ENCODE measurements around the gene TIAM1.

Gene TIAM1

GRCh38 chr21:31329456-31330143 is 14.5 kb downstream of the TIAM1 start:
- DNase-seq: no peak

- no peak for DNase-seq
Observed at GRCh38 chr21:31326522-31327242, 17.4 kb downstream of the TIAM1 start.

- DNase-seq: no peak
Observed at GRCh38 chr21:31318971-31319370, 25.1 kb downstream of the TIAM1 start.

GRCh38 chr21:31317688-31318087 is 26.4 kb downstream of the TIAM1 start:
- DNase-seq: no peak

GRCh38 chr21:31316488-31317169 is 27.4 kb downstream of the TIAM1 start:
- DNase-seq: no peak

- no peak for DNase-seq
Observed at GRCh38 chr21:31316072-31316471, 28.0 kb downstream of the TIAM1 start.

GRCh38 chr21:31310750-31311149 is 33.3 kb downstream of the TIAM1 start:
- DNase-seq: no peak

- no peak for DNase-seq
Observed at GRCh38 chr21:31308584-31308983, 35.5 kb downstream of the TIAM1 start.

GRCh38 chr21:31305888-31306287 is 38.2 kb downstream of the TIAM1 start:
- DNase-seq: no peak

GRCh38 chr21:31299291-31300147 is 44.5 kb downstream of the TIAM1 start:
- no peak for DNase-seq

GRCh38 chr21:31298618-31299269 is 45.3 kb downstream of the TIAM1 start:
- DNase-seq: no peak

- no peak for DNase-seq
Observed at GRCh38 chr21:31297806-31298205, 46.3 kb downstream of the TIAM1 start.

GRCh38 chr21:31295676-31296075 is 48.4 kb downstream of the TIAM1 start:
- DNase-seq: no peak

GRCh38 chr21:31294691-31295090 is 49.4 kb downstream of the TIAM1 start:
- DNase-seq: no peak

- DNase-seq: no peak
Observed at GRCh38 chr21:31293986-31294385, 50.1 kb downstream of the TIAM1 start.

- DNase-seq: no peak
Observed at GRCh38 chr21:31290765-31291164, 53.3 kb downstream of the TIAM1 start.

- DNase-seq: no peak
Observed at GRCh38 chr21:31289702-31290101, 54.4 kb downstream of the TIAM1 start.

GRCh38 chr21:31288191-31288590 is 55.9 kb downstream of the TIAM1 start:
- DNase-seq: no peak

- DNase-seq: no peak
Observed at GRCh38 chr21:31287201-31287600, 56.9 kb downstream of the TIAM1 start.

- no peak for DNase-seq
Observed at GRCh38 chr21:31286621-31287020, 57.4 kb downstream of the TIAM1 start.

- DNase-seq: no peak
Observed at GRCh38 chr21:31284797-31285397, 59.2 kb downstream of the TIAM1 start.

- DNase-seq: no peak
Observed at GRCh38 chr21:31283025-31283424, 61.0 kb downstream of the TIAM1 start.

All from activated gamma-delta T cell (primary cell).